GM12874 (cell line): ENCODE results near the gene GRAMD1C.

Source experiments
- TF ChIP-seq, protein P1 (sequence below): IDR thresholded peaks from 2 replicates; pipeline ENCODE4 v1.5.1; 2011; ENCODE audit warnings: low read depth, mild to moderate bottlenecking, control low read depth, low read length, moderate library complexity; ENCODE audit not compliant: insufficient read depth

Gene GRAMD1C

DNA sequence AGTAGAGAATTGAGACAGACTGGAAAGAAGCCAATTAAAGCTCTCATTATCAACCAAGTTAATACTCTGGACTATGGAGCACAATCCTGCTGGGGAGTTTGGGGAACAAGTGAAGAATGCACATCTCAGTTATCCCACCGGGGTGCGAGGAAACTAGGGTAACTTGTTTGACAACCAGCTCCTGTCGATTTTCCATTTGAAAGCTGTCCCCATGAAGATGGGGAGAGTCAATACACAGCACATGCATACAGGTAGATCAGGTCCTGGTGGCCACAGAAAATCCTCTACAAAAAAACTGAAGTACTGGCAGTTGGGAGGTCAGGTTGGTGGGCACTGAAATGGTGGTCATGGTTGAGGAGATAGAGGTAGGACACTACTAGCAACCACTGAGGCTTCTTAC lies 25.7 kb upstream of the GRAMD1C start:
- TF ChIP-seq, protein P1, sequence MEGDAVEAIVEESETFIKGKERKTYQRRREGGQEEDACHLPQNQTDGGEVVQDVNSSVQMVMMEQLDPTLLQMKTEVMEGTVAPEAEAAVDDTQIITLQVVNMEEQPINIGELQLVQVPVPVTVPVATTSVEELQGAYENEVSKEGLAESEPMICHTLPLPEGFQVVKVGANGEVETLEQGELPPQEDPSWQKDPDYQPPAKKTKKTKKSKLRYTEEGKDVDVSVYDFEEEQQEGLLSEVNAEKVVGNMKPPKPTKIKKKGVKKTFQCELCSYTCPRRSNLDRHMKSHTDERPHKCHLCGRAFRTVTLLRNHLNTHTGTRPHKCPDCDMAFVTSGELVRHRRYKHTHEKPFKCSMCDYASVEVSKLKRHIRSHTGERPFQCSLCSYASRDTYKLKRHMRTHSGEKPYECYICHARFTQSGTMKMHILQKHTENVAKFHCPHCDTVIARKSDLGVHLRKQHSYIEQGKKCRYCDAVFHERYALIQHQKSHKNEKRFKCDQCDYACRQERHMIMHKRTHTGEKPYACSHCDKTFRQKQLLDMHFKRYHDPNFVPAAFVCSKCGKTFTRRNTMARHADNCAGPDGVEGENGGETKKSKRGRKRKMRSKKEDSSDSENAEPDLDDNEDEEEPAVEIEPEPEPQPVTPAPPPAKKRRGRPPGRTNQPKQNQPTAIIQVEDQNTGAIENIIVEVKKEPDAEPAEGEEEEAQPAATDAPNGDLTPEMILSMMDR = no peak

DNA sequence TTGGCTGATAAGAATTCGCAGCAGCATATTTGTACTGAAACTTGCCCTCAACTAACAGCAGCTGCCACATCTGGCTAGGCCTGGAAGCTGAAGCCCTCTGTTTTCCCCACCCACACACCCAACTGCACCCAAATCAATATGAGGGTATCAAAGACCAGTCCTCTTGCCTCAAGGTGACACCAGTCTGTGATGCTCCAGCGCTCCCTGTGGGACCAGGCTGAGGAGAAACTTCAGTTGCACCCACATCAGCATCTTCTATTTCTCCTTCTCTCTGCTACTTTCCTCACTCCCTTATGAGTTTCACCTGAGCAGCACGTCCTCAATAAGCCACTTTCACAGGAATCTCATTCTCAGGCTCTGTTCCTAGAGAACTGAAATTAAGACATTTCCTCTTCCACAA lies 18.7 kb upstream of the GRAMD1C start:
- TF ChIP-seq, protein P1 = no peak

DNA sequence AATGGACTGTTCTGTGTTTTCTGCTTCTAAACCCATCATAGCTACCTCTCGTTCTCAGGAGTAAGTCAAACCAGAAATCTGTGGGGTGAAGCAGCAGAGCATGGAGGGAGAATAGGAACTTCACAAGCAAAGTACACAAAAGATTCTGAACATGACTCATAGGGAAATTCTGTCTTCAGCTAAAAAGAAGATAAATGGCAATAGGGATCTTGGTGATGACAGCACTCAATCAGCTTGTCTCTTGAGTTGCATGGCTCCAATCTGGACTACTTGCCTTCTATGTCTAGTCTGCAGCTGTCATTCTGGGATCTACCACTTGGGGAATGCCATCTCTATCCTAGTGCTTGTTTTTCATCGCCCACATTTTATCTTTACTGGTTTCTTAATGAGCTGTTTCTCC lies 13.5 kb upstream of the GRAMD1C start:
- TF ChIP-seq, protein P1 = peak; percentile 23; the same call in 1 of the 2 replicates

DNA sequence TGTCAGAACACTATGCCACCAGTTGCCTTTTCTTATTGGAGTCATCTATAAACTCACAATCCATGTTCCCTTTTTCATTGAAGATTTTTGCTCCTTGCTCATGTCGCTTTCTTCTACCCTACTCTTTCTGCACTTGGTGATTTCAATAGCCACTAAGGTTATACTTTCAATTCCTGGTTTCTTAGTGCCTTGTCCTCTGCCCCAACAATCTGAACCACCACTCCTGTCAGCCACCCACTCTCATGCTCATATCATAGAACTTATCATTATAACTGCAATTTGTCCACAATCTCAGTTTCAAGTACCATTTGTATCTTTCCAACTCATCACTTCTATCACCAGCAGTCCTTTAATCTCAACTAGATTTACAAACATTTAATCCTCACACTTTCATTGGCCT lies 10.0 kb upstream of the GRAMD1C start:
- TF ChIP-seq, protein P1 = no peak

DNA sequence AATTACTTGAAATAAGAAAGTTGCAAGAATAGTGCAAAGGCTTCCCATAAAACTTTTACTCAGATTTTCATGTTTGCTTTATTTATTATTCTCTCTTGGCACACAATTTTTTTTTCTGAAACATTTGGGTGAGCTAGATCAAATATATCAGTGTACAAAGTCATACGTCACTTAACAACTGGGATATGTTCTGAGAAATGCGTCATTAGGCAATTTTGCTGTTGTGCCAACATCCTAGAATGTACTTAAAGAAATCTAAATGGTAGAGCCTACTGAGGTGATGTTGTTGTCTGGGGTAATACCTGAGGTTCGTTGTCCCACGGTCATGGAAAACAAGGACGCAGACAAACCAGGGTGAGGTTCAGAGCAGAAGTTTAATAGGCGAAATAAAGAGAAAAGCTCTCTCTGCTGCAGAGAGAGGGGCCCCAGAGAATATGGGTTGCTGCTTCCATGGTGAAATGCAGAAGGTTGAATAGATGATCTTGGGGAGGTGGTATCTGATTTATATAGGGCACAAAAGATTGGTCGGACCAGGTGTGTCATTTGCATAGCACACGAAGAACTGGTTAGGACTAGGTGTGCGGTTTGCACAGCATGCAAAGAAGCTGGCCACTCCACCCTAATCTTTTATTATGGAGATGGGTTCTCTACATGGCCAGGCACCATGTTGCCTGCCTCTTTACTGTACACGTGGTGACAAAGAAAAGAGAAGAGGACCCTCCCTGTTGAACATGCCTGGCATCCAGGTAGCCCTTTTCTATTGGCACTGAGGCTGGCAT lies 8.8 kb upstream of the GRAMD1C start:
- TF ChIP-seq, protein P1 = no peak

DNA sequence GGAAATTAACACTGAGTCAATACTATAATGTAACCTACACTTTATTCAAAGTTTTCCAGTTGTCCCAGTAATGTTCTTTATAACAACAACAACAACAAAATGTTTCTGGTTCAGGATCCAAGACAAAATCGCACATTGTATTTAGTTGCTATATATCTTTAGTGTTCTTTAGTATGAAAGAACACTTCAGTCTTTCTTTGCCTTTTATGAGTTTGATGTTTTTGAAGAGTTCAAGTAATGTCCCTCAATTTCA lies 7.6 kb upstream of the GRAMD1C start:
- TF ChIP-seq, protein P1 = no peak

DNA sequence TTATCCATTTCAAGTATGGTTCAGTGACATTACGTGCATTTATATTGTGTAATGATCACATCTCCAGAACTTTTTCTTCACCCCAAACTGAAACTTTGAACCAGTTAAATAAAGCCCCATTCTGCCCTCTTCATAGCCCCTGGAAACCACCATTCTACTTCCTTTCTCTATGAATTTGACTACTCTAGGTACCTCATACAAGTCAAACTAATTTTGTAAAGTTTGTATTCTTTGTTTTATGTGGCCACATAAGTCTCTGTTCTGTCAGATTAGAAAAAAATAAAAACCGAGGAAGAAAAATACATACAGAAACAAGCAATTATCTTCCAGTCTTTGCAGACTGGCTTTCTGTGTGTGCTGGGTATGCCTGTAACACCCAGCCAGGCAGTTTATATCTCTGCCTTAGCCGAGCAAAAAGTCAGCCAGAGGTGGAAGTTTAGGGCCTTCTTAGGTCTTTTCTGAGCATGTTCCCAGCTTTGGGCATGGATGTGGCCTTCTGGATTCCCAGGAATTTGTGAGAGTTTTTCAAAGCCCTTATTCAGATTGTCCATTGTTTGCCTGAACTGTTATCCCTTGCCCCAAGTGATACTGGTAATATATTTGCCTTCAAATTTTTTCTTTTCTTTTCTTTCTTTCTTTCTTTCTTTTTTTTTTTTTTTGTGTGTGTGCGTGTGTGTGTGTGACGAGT lies 6.0 kb upstream of the GRAMD1C start:
- TF ChIP-seq, protein P1 = no peak
